Smooth muscle cell (in vitro differentiated cells): ENCODE measurements around the gene ARPC1B. TPM values are rescaled to one million over a fixed set of nuclear protein-coding genes. Genes with fewer than 3 reads are reported as not detected.
"Not testable (repeated sequence)": the region's sequence is repeated elsewhere in the genome, so short reads cannot be mapped to it uniquely, and the experiment has no call there.

Experiments
- DNase-seq: peaks from one replicate; lab custom pipeline; 2025; ENCODE audit not compliant: unreplicated experiment; lab: John Stamatoyannopoulos, UW
- H2AFZ ChIP-seq: fragments of 200-600 bp; sonication (generic); 2 replicates; pipeline ENCODE4 v1.6.0; 2016; ENCODE audit warnings: antibody characterized with exemption, low read depth, mild to moderate bottlenecking
- H3F3A ChIP-seq: fragments of 200-600 bp; sonication (generic); 2 replicates; pipeline ENCODE4 v1.6.0; 2017; ENCODE audit warnings: antibody characterized with exemption, low read depth
- H3K27ac ChIP-seq: fragments of 200-600 bp; sonication (generic); 2 replicates; pipeline ENCODE4 v1.5.1; 2016; ENCODE audit warnings: low read depth, mild to moderate bottlenecking
- H3K27me3 ChIP-seq: fragments of 200-600 bp; sonication (generic); 2 replicates; pipeline ENCODE4 v1.6.1; 2016; ENCODE audit warnings: low read depth, mild to moderate bottlenecking
- H3K36me3 ChIP-seq: fragments of 200-600 bp; sonication (generic); 2 replicates; pipeline ENCODE4 v1.5.1; 2016; ENCODE audit warnings: low read depth
- H3K4me1 ChIP-seq: fragments of 200-600 bp; sonication (generic); 2 replicates; pipeline ENCODE4 v1.5.1; 2016; ENCODE audit warnings: low read depth
- H3K4me2 ChIP-seq: fragments of 200-600 bp; sonication (generic); 2 replicates; pipeline ENCODE4 v1.6.0; 2016; ENCODE audit warnings: mild to moderate bottlenecking
- H3K4me3 ChIP-seq: fragments of 200-600 bp; sonication (generic); 2 replicates; pipeline ENCODE4 v1.5.1; 2016; ENCODE audit warnings: mild to moderate bottlenecking
- H3K79me2 ChIP-seq: fragments of 200-600 bp; sonication (generic); 2 replicates; pipeline ENCODE4 v1.6.0; 2016; ENCODE audit warnings: low read depth, mild to moderate bottlenecking
- H3K9ac ChIP-seq: fragments of 200-600 bp; sonication (generic); 2 replicates; pipeline ENCODE4 v1.6.0; 2016; ENCODE audit warnings: low read depth
- H3K9me3 ChIP-seq: fragments of 200-600 bp; sonication (generic); replicated peaks from 2 replicates; pipeline ENCODE4 v1.5.1; 2016; ENCODE audit warnings: low read depth
- H4K20me1 ChIP-seq: fragments of 200-600 bp; sonication (generic); 2 replicates; pipeline ENCODE4 v1.6.0; 2016; ENCODE audit warnings: low read depth
- WGBS: methylation state at CpG from one replicate; pipeline ENCODE4 v1.1.7; 2016; ENCODE audit warnings: low lambda C conversion rate; 5-methylcytosine and 5-hydroxymethylcytosine counted together
- polyA plus RNA-seq: library from polyadenylated mRNA; unstranded; fragments of >200 nt; fragmentation: Nextera tagmentation; extraction: Ambion mirVana; gene quantifications from 2 replicates; pipeline ENCODE4 v1.2.1, GENCODE V29; 2016
- total RNA-seq: library from RNA; depleted of rRNA; stranded (reverse); fragments of >200 nt; gene quantifications from 2 replicates; pipeline ENCODE4 v1.2.3, GENCODE V29; 2014
- TF ChIP-seq, protein P1 (sequence below): fragments of 200-600 bp; sonication (generic); IDR thresholded peaks from 2 replicates; pipeline ENCODE4 v1.5.1; 2017; ENCODE audit warnings: borderline replicate concordance, mild to moderate bottlenecking, antibody characterized with exemption; ENCODE audit not compliant: insufficient read depth, poor library complexity, severe bottlenecking

ARPC1B gene
- total and polyA plus RNA-seq, 2 experiments from 2014 or later: 105 to 225 TPM

DNA sequence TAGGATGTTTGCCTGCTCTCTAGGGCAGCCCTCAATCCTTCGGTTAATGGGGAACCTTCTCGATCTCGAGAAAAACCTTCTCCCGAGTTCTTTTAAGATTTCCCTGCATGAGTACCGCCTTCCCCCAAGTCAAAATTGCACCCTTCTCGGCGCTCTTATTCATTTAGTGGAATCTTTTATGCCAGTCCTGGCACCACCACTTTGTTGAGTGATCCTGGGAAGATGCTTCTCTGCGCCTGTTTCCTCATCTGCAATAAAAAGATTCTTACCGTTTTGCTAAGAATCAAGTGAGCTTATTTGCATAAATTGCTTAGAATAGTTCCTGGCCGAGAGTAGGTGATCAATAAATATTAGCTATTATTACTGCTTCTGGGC, 48.1 kb upstream of the ARPC1B start:
- Histone ChIP-seq H2AFZ (peak overlapping the region; percentile 92), H3F3A (no peaks in the 10 kb centered on the region), H3K9me3 (no peaks in the 10 kb centered on the region), H3K27ac (peak overlapping the region; percentile 84), H3K4me2 (peak overlapping the region; percentile 99), H3K36me3 (no peaks in the 10 kb centered on the region), H3K9ac (peak overlapping the region; percentile 98), H4K20me1 (peaks cover 46% of the 10 kb centered on the region), H3K27me3 (no peaks in the 10 kb centered on the region), H3K4me1 (peaks cover 12% of the 10 kb centered on the region), H3K79me2 (peaks cover 55% of the 10 kb centered on the region), H3K4me3 (peak overlapping the region; percentile 87)
- WGBS: 8% methylated on average over 10 of the region's 10 CpGs
- TF ChIP-seq, protein P1, sequence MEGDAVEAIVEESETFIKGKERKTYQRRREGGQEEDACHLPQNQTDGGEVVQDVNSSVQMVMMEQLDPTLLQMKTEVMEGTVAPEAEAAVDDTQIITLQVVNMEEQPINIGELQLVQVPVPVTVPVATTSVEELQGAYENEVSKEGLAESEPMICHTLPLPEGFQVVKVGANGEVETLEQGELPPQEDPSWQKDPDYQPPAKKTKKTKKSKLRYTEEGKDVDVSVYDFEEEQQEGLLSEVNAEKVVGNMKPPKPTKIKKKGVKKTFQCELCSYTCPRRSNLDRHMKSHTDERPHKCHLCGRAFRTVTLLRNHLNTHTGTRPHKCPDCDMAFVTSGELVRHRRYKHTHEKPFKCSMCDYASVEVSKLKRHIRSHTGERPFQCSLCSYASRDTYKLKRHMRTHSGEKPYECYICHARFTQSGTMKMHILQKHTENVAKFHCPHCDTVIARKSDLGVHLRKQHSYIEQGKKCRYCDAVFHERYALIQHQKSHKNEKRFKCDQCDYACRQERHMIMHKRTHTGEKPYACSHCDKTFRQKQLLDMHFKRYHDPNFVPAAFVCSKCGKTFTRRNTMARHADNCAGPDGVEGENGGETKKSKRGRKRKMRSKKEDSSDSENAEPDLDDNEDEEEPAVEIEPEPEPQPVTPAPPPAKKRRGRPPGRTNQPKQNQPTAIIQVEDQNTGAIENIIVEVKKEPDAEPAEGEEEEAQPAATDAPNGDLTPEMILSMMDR: no peak
- no peak for DNase-seq

DNA sequence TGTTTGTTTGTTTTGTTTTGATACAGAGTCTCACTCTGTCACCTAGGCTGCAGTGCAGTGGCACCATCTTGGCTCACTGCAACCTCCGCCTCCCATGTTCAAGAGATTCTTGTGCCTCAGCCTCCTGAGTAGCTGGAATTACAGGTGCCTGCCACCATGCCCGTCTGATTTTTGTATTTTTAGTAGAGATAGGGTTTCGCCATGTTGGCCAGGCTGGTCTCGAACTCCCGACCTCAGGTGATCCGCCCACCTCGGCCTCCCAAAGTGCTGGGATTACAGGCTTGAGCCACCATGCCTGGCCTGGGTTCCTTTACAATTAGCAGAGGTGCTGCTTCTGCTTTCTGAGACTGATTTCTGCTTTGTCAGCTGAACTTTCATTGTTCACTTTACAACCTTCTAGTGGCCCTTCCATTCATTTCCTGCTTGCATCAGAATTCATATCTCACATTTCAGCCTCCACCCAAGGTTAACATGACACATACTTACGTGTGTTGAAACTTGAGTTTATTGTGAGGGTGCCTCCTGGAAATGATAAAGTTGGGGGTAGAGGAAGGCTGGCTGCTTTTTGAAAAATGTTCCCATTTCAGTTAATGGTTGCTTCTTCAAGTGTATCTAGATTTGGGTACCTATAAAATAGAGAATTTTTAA, 44.1 kb upstream of the ARPC1B start:
- Histone ChIP-seq H3K27ac (peak overlapping the region; percentile 77), H4K20me1 (peaks cover 85% of the 10 kb centered on the region), H3K79me2 (peaks cover 96% of the 10 kb centered on the region), H3K9ac (peak overlapping the region; percentile 14), H3K4me2 (peak overlapping the region; percentile 31), H3K36me3 (peaks cover 12% of the 10 kb centered on the region)
- not testable (repeated sequence) for H3K27me3 ChIP-seq, H3F3A ChIP-seq, H2AFZ ChIP-seq, H3K9me3 ChIP-seq, H3K4me1 ChIP-seq, H3K4me3 ChIP-seq, DNase-seq
- 78% methylated on average over 8 of the region's 8 CpGs for WGBS

DNA sequence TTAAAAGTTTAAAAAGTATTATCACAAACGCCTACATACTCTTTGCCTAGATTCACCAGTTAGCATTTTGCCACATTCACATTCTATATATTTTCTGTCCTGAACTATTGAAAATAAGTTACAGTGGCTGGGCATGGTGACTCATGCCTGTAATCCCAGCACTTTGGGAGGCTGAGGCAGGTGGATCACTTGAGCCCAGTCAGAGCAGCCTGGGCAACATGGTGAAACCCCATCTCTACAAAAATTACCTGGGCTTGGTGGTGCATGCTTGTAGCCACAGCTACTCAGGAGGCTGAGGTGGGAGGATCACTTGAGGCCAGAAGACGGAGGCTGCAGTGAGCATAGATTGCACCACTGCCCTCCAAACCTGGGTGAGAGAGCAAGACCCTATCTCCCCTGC, 43.5 kb upstream of the ARPC1B start:
- Histone ChIP-seq H3K9me3 (no peaks in the 10 kb centered on the region), H3K4me3 (no peak overlapping the region), H3K79me2 (peaks cover 97% of the 10 kb centered on the region), H3K4me1 (peaks cover 7% of the 10 kb centered on the region), H3F3A (no peaks in the 10 kb centered on the region), H2AFZ (no peak overlapping the region), H3K4me2 (peak overlapping the region; percentile 31), H3K27ac (peak overlapping the region; percentile 77), H3K9ac (peak overlapping the region; percentile 14), H3K36me3 (peaks cover 15% of the 10 kb centered on the region), H3K27me3 (no peaks in the 10 kb centered on the region), H4K20me1 (peaks cover 91% of the 10 kb centered on the region)
- 100% methylated on average over 2 of the region's 2 CpGs for WGBS
- TF ChIP-seq, protein P1: no peak
- no peak for DNase-seq

DNA sequence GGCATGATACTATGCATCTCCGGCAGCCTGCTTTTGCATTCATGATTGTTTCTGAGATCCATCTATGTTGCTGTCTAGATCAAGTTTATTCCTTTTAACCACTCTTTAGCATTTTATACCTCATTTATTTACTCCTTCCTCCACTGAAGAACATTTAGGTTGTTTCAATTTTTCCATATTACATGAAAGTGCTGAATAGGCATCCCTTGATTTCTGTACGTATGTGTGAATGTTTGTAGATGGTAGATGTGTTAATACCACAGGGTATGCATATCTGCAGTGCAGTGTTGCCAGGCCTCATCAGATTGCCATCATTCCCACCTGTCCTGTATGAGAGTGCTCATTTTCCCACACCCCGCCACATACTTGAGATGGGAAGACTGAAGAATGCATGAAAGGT, 34.9 kb upstream of the ARPC1B start:
- no peak overlapping the region for H3K4me2 ChIP-seq
- no peak overlapping the region for H3K9ac ChIP-seq
- no peaks in the 10 kb centered on the region for H3K27me3 ChIP-seq
- peaks cover 39% of the 10 kb centered on the region for H3K36me3 ChIP-seq
- peaks cover 35% of the 10 kb centered on the region for H3K79me2 ChIP-seq
- no peaks in the 10 kb centered on the region for H3K4me1 ChIP-seq
- H3K9me3 ChIP-seq: no peaks in the 10 kb centered on the region
- no peak overlapping the region for H3K4me3 ChIP-seq
- DNase-seq: no peak
- H3F3A ChIP-seq: no peaks in the 10 kb centered on the region
- H2AFZ ChIP-seq: no peak overlapping the region
- H4K20me1 ChIP-seq: peaks cover 26% of the 10 kb centered on the region
- no peak overlapping the region for H3K27ac ChIP-seq
- 92% methylated on average over 3 of the region's 3 CpGs for WGBS
- TF ChIP-seq, protein P1: no peak
